Activated naive CD4-positive, alpha-beta T cell (primary cell): ENCODE measurements around the gene MYO5A.
"Not testable (repeated sequence)": the region's sequence is repeated elsewhere in the genome, so short reads cannot be mapped to it uniquely, and the experiment has no call there.

Experiments
- DNase-seq, 4 experiments: peaks; one replicate each; lab custom pipeline; 2025; lab: John Stamatoyannopoulos, UW

Gene MYO5A

GRCh38 chr15:52288051-52288942, 240.4 kb downstream of the MYO5A start:
- DNase-seq = no peak

- no peak for DNase-seq
Observed at GRCh38 chr15:52287114-52287513, 241.6 kb downstream of the MYO5A start.

GRCh38 chr15:52285941-52286340, 242.7 kb downstream of the MYO5A start:
- not testable (repeated sequence) for DNase-seq

- no peak for DNase-seq
Observed at GRCh38 chr15:52284164-52284563, 244.5 kb downstream of the MYO5A start.

GRCh38 chr15:52283281-52283680, 245.4 kb downstream of the MYO5A start:
- DNase-seq = no peak

- no peak for DNase-seq
Observed at GRCh38 chr15:52282418-52282817, 246.3 kb downstream of the MYO5A start.

- DNase-seq = no peak
Observed at GRCh38 chr15:52281085-52282035, 247.3 kb downstream of the MYO5A start.

- no peak for DNase-seq
Observed at GRCh38 chr15:52280326-52281084, 248.2 kb downstream of the MYO5A start.

- DNase-seq = no peak
Observed at GRCh38 chr15:52278636-52279367, 249.9 kb downstream of the MYO5A start.

GRCh38 chr15:52278135-52278534, 250.5 kb downstream of the MYO5A start:
- no peak for DNase-seq

GRCh38 chr15:52277575-52277974, 251.1 kb downstream of the MYO5A start:
- no peak for DNase-seq

GRCh38 chr15:52276256-52276770, 252.4 kb downstream of the MYO5A start:
- DNase-seq = no peak

- no peak for DNase-seq
Observed at GRCh38 chr15:52263563-52264282, 265.0 kb downstream of the MYO5A start.

GRCh38 chr15:52262364-52262763, 266.3 kb downstream of the MYO5A start:
- no peak for DNase-seq

- no peak for DNase-seq
Observed at GRCh38 chr15:52261498-52262242, 267.0 kb downstream of the MYO5A start.

GRCh38 chr15:52261026-52261425, 267.7 kb downstream of the MYO5A start:
- DNase-seq = no peak

- no peak for DNase-seq
Observed at GRCh38 chr15:52259503-52259902, 269.2 kb downstream of the MYO5A start.

GRCh38 chr15:52258461-52258860, 270.2 kb downstream of the MYO5A start:
- DNase-seq = no peak

GRCh38 chr15:52257734-52258062, 271.0 kb downstream of the MYO5A start:
- no peak for DNase-seq
